ENCODE results near the gene TCN2.

DNA sequence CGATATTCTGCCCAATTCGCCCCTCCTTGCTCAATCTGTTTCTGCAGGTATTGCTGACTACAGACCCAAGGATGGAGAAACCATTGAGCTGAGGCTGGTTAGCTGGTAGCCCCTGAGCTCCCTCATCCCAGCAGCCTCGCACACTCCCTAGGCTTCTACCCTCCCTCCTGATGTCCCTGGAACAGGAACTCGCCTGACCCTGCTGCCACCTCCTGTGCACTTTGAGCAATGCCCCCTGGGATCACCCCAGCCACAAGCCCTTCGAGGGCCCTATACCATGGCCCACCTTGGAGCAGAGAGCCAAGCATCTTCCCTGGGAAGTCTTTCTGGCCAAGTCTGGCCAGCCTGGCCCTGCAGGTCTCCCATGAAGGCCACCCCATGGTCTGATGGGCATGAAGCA, 19.4 kb downstream of the TCN2 start:
- TF ChIP-seq, protein P1, sequence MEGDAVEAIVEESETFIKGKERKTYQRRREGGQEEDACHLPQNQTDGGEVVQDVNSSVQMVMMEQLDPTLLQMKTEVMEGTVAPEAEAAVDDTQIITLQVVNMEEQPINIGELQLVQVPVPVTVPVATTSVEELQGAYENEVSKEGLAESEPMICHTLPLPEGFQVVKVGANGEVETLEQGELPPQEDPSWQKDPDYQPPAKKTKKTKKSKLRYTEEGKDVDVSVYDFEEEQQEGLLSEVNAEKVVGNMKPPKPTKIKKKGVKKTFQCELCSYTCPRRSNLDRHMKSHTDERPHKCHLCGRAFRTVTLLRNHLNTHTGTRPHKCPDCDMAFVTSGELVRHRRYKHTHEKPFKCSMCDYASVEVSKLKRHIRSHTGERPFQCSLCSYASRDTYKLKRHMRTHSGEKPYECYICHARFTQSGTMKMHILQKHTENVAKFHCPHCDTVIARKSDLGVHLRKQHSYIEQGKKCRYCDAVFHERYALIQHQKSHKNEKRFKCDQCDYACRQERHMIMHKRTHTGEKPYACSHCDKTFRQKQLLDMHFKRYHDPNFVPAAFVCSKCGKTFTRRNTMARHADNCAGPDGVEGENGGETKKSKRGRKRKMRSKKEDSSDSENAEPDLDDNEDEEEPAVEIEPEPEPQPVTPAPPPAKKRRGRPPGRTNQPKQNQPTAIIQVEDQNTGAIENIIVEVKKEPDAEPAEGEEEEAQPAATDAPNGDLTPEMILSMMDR (IDR thresholded peaks at IDR 0.05) = no peak
- TF ChIP-seq POLR2A (IDR thresholded peaks at IDR 0.05) (no peak), POLR2AphosphoS5 (IDR thresholded peaks at IDR 0.05) (no peak), EP300 (IDR thresholded peaks at IDR 0.05) (no peak)

Data from suprapubic skin (tissue), 4 donors.